HG03469 (cell line): ENCODE results near the gene NEURL4.
A peak's percentile ranks its signal among the peaks of the same experiment; 100 is the strongest.
"Not testable (repeated sequence)": the region's sequence is repeated elsewhere in the genome, so short reads cannot be mapped to it uniquely, and the experiment has no call there.

Experiments
- ATAC-seq: cut with Tn5 transposase; IDR thresholded peaks from one replicate; pipeline ENCODE4 v1.9.1; 2021; ENCODE audit warnings: mild to moderate bottlenecking, moderate library complexity, moderate number of reproducible peaks; ENCODE audit not compliant: unreplicated experiment

The NEURL4 gene

DNA sequence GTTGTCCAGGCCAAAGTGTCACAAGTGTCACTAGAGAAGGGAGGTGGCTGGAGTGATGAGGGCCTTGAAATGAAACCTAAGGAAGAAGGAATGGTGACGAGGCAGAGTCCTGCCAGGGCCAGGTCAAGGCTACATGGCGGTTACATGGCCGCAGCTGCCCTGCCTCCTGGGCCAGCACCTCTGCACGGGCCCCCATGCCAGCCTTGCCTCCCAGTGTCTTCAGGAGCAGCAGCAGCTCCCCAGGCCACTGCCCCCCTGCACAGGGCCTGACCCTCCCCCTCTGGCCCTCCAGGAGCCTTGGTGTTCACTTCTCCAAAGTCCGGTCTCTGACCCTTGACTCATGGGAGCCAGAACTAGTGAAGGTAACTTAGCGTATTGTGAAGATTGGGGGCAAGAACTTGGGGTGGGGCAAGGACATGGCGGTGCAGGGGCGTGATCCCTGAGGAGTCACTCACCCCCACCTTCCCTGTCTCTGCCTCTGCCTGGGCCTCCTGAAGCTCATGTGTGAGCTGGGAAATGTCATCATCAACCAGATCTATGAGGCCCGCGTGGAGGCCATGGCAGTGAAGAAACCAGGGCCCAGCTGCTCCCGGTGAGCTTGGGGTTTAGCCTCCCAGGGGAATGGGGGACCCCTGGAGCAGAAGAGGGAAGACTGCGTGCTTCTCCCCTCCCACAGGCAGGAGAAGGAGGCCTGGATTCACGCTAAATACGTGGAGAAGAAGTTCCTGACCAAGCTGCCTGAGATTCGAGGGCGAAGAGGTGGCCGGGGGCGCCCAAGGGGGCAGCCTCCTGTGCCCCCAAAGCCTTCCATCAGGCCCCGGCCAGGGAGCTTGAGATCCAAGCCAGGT is 18.7 kb upstream of the NEURL4 start:
- ATAC-seq = no peak

DNA sequence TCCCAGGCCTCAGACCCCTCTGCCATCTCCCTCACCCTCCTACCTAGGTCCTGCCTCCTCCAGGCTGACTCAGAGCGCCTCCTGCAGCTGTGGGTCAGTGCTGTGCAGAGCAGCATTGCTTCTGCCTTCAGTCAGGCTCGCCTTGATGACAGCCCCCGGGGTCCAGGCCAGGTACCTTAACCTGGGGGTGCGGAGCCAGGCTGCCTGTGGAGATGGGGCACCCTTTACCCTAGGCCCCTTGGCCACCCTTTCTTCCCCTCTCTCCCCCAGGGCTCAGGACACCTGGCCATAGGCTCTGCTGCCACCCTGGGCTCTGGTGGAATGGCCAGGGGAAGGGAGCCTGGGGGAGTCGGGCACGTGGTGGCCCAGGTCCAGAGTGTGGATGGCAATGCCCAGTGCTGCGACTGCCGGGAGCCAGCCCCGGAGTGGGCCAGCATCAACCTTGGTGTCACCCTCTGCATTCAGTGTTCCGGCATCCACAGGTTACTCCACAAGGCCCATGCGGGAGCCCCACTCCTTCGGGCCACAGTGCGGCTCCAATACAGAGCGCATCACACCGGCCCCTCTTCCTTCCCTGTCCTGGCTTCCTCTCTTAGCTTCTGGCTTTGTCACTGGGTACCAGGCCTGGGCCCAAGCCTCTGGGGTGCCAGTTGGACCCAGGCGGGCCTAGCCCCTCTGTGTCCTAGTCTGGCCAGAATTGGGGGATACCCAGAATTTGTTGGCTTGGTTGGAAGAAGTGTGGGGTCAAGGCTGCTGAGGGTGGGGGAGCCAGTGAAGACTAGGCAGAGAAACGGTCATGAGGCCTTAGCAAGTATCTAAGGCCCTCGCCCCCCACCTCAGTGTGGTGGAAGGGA is 17.9 kb upstream of the NEURL4 start:
- no peak for ATAC-seq

DNA sequence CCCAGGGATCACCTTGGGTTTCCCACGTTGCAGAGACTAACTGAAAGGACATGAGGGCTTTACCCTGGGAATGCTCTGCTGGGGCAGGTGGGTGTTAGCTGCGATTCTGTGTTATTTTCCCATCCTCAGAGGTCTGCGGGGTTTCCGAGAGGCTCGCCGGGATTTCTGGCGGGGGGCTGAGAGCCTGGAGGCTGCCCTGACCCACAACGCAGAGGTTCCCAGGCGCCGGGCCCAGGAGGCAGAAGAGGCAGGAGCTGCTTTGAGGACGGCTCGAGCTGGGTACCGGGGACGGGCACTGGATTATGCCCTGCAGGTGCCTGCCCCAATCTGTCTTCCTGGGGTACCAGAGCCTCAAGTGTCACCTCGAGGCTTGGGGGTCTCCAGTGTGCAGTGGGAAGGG is 14.1 kb upstream of the NEURL4 start:
- no peak for ATAC-seq

DNA sequence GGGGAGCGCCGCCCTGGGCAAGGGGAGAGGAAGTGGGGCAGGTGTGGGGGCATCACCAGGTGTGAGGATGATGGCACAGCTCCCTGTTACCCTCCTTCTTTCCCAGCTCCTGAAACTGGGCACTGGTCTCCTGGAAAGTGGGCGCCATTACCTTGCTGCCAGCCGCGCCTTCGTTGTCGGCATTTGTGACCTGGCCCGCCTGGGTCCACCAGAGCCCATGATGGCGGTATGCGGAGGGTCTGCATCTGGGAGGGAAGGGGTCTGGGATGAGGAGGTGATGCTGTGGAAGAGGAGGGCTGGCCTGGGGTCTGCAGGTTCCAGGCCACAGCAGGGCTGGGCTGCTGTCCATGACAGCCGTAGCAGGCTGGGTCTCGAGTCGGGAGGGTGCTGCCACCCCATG is 12.7 kb upstream of the NEURL4 start:
- ATAC-seq = no peak

DNA sequence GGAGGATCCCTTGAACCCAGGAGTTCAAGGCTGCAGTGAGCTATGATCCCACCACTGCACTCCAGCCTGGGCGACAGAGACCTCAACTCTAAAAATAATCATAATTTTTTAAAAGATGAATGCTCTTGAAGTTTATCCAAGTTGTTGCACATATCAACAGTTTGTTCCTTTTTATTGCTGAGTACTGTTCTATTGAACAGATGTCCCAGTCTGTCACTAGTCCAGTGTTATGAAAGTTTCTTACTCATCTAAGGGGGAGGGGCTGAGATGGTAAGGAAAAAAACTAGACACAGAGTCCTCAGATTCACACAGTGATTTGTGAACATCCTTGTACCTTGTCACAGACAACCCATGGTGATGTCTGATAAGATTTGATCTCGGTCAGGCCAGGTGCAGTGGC is 11.0 kb upstream of the NEURL4 start:
- ATAC-seq = no peak

DNA sequence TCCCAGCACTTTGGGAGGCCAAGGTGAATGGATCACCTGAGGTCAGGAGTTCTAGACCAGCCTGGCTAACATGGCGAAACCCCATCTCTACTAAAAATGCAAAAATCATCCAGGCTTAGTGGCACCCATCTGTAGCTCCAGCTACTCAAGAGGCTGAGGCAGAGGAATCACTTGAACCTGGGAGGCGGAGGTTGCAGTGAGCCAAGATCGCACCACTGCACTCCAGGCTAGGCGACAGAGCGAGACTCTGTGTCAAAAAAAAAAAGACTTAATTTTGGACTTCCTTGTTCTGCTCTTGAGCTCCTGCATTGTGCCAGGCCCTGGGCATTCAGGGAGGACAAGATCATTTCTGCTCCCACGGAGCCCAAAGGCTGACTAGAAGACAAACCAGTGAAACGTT is 8.5 kb upstream of the NEURL4 start:
- ATAC-seq = not testable (repeated sequence)

DNA sequence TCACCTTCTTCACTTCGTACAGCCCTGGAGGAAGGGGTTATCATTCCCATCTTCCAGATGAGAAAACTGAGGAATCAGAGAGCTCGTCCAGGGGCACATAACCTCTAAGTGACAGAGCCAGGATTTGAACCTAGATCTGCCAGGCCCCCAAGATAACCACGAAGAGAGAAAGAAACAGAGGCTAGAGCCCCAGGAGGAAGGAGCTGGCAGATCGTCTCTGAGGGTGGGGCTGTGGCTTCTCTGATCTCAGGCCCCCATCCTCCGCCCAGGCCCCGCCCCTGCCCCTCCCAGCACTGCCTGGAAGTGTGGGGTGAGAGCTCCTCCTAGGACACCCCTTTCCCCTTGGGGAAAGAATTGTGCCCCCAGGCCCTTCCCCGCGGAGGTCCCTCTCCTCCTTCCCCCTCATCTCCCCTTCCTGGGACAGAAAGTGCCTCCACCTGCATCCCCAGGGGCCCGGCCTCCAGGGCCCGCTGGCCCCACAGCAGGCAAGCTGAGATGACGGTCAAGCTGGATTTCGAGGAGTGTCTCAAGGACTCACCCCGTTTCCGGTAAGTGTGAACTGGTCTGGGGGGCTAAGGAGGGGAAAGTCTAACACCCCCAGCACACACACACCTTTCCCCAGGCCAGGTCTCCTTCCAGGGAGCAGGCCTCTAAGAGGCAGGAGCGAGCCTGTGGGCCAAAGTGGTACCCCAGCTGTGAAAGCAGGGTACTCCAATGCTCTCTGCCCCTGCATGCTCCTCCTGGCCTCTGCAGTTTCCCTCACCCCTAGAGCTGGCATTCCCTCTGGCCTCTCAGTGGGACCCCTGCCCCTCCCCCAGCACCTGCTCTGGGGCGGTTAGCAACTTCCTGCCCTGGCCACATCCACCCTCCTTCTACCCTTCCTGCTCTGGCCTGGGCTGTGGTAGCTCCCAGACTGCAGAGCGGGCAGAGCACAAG is 7.4 kb upstream of the NEURL4 start, which contains the start of gene ACAP1:
Gene ACAP1 (plus strand): TSS at position 290 of the 936 bp plus-strand sequence. CDS start 206 bp downstream, at position 496.
- no peak for ATAC-seq

DNA sequence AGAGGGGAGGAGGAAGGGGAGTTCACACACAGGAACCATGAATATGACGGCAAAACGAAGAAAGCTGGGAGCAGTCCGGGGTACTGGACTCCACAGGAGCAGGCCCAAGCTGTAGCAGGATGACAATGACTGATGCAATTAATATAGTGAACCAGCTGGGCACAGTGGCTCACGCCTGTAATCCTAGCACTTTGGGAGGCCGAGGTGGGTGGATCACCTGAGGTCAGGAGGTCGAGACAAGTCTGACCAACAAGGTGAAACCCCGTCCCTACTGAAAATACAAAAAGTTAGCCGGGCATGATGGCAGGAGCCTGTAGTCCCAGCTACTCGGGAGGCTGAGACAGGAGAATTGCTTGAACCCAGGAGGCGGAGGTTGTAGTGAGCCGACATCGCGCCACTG is 6.6 kb upstream of the NEURL4 start:
- ATAC-seq = not testable (repeated sequence)

DNA sequence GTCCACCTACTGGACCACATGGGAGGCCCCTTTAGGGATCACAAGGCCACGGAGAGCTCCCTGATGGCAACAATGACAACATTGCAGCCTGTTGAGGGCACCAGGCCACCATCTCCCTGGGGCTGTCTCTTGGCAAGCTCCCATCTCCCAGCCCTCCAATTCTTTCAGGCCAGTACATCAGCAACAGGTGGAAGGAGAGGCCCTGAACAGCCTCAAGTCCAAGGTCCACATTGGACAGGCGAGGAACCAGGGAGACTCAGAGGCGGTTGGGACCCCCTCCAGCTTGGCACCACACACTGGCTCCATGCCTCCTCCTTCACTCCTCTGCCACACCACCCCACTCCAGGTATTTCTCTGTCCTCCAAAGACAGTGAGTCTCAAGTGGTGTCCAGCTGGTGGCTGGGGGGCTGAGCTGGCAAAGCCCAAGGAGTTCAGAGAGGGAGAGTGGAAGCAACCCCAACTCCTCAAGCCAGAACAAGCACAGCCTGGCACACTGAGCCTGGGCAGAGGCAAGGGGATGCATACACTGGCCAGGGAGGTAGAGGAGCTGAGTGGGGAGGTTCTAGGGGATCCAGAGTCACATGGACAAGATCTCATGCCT is 5.9 kb upstream of the NEURL4 start:
- ATAC-seq = no peak

DNA sequence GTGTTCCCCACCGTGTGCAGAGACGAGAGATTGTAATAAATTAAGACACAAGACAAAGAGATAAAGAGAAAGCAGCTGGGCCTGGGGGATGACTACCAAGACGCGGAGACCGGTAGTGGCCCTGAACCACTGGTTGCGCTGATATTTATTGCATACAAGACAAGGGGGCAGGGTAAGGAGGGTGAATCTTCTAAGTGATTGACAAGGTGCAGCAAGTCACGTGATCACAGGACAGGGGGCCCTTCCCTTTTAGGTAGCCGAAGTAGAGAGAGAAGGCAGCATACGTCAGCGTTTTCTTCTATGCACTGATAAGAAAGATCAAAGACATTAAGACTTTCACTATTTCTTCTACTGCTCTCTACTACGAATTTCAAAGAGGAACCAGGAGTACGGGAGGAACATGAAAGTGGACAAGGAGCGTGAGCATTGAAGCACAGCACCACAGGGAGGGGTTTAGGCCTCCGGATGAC is 3.5 kb upstream of the NEURL4 start:
- not testable (repeated sequence) for ATAC-seq

DNA sequence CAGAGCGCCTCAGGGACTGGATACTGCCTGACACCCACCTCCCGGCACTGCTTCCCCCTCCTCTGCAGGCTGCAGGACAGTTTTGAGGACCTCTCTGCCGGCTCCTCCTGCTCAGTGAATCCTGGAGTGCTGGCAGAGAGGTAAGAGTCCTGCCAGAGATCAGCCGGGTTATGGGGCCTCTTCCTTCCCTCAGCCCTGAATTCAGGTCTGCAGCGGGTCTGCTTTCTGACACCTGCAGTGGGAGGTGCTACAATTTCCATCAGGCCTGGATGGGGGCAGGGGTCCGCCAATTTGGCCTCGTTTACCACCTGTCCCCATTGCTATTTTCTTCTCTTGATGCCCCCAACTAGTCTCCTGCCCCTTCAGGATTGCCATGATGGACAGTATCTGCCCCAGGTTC is 3.0 kb upstream of the NEURL4 start:
- ATAC-seq = no peak

DNA sequence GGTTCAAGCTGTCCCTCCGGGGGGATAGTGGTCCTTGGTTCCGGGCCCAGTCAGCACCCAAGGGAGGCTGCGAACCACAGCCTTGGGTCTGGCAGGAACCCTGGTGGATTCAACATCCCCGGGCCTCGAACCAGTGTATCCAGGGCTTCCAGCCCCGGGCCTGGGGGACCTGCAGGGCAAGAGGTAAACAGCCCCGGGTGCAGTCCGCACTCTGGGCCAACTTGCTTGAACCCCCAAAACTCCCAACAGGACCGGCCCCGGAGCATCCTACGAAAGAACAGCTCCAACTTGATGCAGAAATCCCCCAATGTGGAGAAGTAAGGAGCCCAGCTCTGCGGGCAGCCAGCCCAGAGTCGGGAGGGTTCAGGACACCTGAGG is 1.5 kb upstream of the NEURL4 start:
- no peak for ATAC-seq

DNA sequence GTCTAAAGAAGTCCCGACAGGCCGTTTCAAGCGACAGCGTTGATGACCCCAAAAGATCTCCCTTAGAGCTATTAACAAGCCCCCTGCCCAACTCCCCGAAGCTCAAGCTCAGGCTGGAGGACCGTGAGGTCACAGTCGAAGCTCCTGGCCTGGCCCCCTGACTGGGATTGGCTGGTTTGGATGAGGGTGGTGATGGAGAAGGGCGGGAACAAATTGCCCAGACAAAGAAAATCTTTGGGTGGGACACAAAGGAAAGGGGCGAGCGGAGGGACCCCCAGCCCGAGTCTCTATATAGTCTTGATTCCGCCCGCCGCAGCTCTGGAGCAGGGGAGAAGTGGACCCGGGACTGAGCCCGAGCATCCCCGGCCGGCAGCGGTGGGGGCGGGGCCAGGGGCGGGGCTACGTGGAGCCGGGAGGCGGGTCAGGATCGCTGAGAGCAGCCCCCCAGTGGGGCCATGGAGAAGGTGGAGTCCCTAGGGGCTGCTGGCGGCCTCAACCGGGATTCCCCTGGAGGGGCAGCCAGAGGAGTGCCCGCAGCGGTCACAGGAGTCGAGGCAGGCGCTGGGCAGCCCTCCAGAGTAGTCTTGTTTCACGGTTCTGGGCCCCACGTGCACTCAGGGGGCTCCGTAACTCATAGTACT is 982 bp upstream of the NEURL4 start:
- peak; percentile 22 for ATAC-seq

DNA sequence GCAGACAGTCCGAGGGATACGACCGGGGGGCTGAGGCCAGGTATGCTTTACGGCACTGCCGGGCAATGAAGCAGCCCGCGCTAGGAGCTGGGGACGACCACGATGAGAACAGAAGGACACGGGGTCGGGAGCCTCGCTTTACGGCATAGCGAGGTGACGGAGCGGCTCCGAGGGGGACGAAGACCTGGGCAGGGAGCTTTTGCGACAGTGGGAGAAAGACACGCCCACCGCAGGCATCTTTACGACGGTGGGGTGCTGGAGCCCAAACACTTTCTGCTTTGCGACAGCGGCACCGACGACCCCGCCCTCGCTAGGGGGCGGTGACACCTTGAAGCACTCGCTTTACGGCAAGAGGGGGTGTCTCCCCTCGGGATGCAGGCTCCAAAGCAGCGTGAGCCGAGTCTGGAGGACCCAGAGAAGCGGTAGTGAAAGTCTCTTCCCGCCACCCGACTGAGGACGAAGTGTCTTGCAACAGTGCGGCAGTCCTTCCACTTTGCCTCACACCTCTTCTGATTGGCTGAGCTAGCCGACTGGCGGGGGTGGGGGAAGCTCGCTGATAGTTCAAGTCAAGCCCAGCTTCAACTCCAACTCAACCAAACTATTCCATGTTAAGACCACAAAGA is 350 bp upstream of the NEURL4 start:
- ATAC-seq = peak; percentile 37

DNA sequence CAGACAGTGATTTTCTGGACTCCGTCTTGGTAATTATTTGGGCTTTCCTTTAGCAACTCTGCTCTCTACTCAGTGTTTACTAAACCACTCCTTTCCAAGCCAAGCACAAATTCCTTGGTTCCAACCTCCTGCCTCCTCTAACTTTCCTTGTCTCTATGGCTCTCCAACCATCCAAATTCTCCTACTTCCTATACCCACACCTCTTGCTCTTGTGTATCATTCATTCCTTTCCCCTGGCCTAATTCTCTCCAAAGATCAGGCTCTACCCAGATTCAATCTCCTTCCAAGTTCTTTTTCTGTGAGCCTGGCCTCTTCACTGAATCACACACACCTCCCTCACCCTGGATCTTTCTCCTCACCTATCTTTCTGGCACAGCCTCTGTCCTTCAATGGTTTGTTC is 1.1 kb downstream of the NEURL4 start:
- ATAC-seq = no peak

DNA sequence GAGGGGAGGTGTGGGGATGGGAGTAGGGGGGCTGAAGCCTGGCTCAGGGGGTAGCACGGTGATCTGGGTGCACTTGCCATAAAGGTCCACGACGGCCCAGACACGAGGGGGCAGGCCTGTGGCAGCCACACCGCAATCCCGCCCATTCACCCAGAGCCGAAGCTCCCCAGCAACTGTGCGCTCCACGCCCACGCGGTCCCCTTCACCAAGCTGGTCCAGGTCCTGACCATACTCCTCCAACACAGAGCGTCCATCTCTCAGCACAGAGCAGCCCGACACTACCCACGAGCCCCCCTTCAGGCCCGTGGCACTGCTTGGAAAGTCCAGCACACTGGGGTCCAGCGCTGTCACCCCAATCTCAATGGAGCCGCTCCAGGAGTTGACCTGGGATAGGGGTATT is 1.6 kb downstream of the NEURL4 start:
- ATAC-seq = no peak

DNA sequence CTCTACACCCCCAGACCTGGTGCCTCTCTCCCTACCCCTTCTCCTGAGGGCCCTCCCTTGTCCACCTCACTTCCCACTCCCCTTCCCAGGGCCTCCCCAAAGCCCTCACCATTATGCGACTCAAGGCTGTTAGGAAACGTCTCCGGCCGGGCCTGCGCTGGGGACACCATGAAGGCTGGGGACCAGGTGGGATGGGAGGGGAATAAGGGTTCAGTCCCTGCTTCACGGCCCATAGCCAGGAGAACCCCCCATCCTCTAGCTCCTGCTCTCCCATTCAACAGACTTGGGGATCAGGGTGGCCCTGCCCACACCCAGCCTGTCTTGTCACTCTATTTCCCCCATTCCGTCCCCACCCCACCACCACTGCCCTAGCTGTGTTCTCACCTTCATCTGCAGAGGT is 2.1 kb downstream of the NEURL4 start:
- no peak for ATAC-seq

DNA sequence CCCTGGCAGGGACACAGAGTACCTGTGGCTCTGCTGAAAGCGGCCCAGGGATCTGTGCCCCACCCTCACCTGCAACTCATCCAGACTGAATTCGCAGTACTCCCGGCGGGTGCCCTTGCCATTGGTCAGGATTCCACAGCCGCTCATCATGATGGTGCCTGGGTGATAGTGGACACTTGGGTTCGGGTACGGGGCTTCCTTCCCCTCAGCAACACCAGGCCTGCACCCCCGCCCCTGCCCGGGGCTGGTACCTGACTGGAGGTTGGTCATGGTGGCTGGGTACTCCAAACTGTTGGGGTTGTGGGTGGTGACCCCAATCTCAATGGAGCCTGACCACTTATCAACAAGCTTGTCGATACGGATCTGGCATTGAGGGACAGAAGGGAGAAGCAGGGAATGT is 2.9 kb downstream of the NEURL4 start:
- ATAC-seq = no peak

DNA sequence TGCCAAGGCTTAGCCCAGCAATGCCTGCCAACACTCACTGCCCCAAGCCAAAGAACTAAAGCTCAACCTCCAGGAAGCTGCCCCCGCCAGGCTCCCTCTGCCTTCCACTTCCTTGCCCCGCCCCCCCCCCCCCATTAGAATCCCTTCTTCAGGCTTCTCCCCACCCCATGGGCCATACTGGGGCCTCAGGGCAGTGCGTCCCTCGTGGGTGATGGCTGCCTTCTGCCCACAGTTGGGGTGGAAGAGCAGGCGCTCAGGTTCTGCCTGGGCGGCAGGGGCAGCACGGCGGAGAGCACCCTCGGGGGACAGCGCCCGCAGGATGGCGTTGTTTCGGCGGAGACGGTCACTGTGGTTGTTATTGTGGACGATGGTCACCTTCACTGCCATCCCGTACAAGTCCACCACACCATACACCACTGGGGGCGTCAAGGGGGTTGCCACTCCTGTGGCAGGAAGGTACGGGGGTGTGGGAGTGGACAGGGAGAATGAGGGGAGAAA is 4.1 kb downstream of the NEURL4 start:
- ATAC-seq = no peak
